Endodermal cell (in vitro differentiated cells): ENCODE measurements around the gene WNT7B. TPM values are rescaled to one million over a fixed set of nuclear protein-coding genes. Genes with fewer than 3 reads are reported as not detected.

Experiments used
- DNase-seq: peaks from one replicate; pipeline ENCODE4 v3.0.0-alpha.2; 2017
- H3K27ac ChIP-seq: 2 replicates; pipeline ENCODE4 v1.5.1; 2013; ENCODE audit warnings: mild to moderate bottlenecking, low read depth, low read length, moderate library complexity
- H3K27me3 ChIP-seq: 2 replicates; pipeline ENCODE4 v1.6.1; 2013; ENCODE audit warnings: mild to moderate bottlenecking, low read length, moderate library complexity; ENCODE audit not compliant: insufficient read depth, control insufficient read depth, poor library complexity, severe bottlenecking
- H3K36me3 ChIP-seq: 2 replicates; pipeline ENCODE4 v1.7.0; 2013; ENCODE audit warnings: mild to moderate bottlenecking, low read length, moderate library complexity; ENCODE audit not compliant: control insufficient read depth, insufficient read depth
- H3K4me1 ChIP-seq: one replicate; pipeline ENCODE4 v1.7.0; 2013; ENCODE audit warnings: low read length; ENCODE audit not compliant: control insufficient read depth, insufficient read depth
- H3K4me3 ChIP-seq: 2 replicates; pipeline ENCODE4 v1.5.1; 2013; ENCODE audit warnings: mild to moderate bottlenecking, low read length, moderate library complexity
- H3K9ac ChIP-seq: 2 replicates; pipeline ENCODE4 v1.6.1; 2013; ENCODE audit warnings: mild to moderate bottlenecking, low read length, moderate library complexity; ENCODE audit not compliant: poor library complexity, severe bottlenecking; ENCODE audit errors: extremely low read depth
- H3K9me3 ChIP-seq: 2 replicates; pipeline ENCODE4 v1.6.1; 2013; ENCODE audit warnings: mild to moderate bottlenecking, low read length, moderate library complexity; ENCODE audit not compliant: control insufficient read depth
- H3K27ac Mint-ChIP-seq: 2 replicates; pipeline ENCODE4 v1.8.0; 2020; ENCODE audit warnings: mixed read lengths
- H3K27me3 Mint-ChIP-seq: 2 replicates; pipeline ENCODE4 v1.8.0; 2021; ENCODE audit warnings: mild to moderate bottlenecking, mixed read lengths; ENCODE audit not compliant: insufficient read depth
- H3K36me3 Mint-ChIP-seq: 2 replicates; pipeline ENCODE4 v1.8.0; 2020; ENCODE audit warnings: low read depth, mixed read lengths
- H3K4me1 Mint-ChIP-seq: 2 replicates; pipeline ENCODE4 v1.8.0; 2020; ENCODE audit warnings: mixed read lengths
- H3K4me3 Mint-ChIP-seq: 2 replicates; pipeline ENCODE4 v1.8.0; 2020; ENCODE audit warnings: mild to moderate bottlenecking, moderate library complexity, mixed read lengths
- H3K9me3 Mint-ChIP-seq: 2 replicates; pipeline ENCODE4 v1.8.0; 2020; ENCODE audit warnings: mild to moderate bottlenecking, mixed read lengths
- WGBS, 2 experiments: methylation state at CpG; one replicate each; pipeline versions ENCODE4 v1.1.5 to v1.1.7; 2013; ENCODE audit warnings: missing lambda C conversion rate in 2 of 2, mixed read lengths in 1 of 2; ENCODE audit not compliant: insufficient coverage in 1 of 2, insufficient read length in 1 of 2; 5-methylcytosine and 5-hydroxymethylcytosine counted together
- total RNA-seq, 2 donors: library from RNA; stranded (reverse); fragmentation: NEBNext Ultra II Directional in 1 of 2; extraction: Animal tissue kit (Norgen Biotek cat#: 25700) in 1 of 2; gene quantifications; 2 replicates in 1 of 2; 3 replicates in 1 of 2; pipeline ENCODE4 v1.2.1, GENCODE V29; 2021
- TF ChIP-seq, protein P1 (sequence below): fragments of 200-600 bp; sonication (generic); conservative IDR thresholded peaks from 2 replicates; pipeline ENCODE4 v1.5.0; 2021; ENCODE audit warnings: antibody characterized with exemption, mild to moderate bottlenecking

Gene WNT7B
- total RNA-seq, 2 donors from 2014 or later = not detected

DNA sequence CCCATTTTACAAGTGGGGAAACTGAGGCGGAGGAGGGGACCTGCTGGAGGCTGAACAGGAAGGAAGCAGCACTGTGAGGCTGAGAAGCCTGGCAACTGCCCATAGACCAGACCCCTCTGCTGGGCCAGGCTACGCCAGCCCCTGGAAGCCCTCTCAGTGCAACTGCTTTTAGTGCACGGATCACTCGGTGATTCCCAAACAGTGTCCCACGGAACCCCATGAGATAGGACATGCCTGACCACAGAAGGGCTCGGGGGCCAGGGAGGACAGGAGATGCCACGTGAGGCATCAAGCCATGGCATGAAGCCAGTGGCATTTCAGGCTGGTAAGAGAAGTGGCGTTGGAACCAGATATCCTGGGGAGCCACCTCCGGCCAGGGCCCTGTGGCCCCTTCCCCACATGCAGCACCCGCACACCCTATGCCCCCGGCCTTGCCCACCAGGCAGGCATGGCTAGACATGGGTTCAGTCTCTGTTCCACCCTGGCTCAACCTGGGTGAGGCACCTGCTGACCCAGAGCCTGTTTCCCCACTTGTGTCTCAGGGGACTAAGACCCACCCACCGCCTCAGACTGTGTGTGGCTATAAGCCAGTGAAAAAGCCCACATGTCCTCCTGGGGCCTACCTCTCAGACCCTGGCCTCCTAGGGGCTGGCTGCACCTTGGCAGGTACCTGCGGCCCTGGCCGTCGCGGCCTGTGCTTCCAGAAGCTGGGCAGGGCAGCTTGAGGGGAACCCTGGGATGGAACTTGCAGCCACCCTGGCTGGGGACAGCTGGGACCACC, 84.1 kb downstream of the WNT7B start:
- TF ChIP-seq, protein P1, sequence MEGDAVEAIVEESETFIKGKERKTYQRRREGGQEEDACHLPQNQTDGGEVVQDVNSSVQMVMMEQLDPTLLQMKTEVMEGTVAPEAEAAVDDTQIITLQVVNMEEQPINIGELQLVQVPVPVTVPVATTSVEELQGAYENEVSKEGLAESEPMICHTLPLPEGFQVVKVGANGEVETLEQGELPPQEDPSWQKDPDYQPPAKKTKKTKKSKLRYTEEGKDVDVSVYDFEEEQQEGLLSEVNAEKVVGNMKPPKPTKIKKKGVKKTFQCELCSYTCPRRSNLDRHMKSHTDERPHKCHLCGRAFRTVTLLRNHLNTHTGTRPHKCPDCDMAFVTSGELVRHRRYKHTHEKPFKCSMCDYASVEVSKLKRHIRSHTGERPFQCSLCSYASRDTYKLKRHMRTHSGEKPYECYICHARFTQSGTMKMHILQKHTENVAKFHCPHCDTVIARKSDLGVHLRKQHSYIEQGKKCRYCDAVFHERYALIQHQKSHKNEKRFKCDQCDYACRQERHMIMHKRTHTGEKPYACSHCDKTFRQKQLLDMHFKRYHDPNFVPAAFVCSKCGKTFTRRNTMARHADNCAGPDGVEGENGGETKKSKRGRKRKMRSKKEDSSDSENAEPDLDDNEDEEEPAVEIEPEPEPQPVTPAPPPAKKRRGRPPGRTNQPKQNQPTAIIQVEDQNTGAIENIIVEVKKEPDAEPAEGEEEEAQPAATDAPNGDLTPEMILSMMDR = no peak
- Mint-ChIP-seq H3K27me3 (no peaks in the 10 kb centered on the region), H3K27ac (no peak overlapping the region), H3K4me3 (no peak overlapping the region), H3K4me1 (no peaks in the 10 kb centered on the region), H3K9me3 (no peaks in the 10 kb centered on the region), H3K36me3 (no peaks in the 10 kb centered on the region)
- no peak overlapping the region for H3K27ac ChIP-seq
- H3K9ac ChIP-seq = no peak overlapping the region
- H3K9me3 ChIP-seq = no peaks in the 10 kb centered on the region
- no peak overlapping the region for H3K4me3 ChIP-seq
- peak; percentile 37 for DNase-seq
- no peaks in the 10 kb centered on the region for H3K36me3 ChIP-seq
- 91 to 92% methylated on average over 13 to 16 of the region's 16 CpGs for WGBS, 2 experiments
- no peaks in the 10 kb centered on the region for H3K4me1 ChIP-seq
- no peaks in the 10 kb centered on the region for H3K27me3 ChIP-seq

DNA sequence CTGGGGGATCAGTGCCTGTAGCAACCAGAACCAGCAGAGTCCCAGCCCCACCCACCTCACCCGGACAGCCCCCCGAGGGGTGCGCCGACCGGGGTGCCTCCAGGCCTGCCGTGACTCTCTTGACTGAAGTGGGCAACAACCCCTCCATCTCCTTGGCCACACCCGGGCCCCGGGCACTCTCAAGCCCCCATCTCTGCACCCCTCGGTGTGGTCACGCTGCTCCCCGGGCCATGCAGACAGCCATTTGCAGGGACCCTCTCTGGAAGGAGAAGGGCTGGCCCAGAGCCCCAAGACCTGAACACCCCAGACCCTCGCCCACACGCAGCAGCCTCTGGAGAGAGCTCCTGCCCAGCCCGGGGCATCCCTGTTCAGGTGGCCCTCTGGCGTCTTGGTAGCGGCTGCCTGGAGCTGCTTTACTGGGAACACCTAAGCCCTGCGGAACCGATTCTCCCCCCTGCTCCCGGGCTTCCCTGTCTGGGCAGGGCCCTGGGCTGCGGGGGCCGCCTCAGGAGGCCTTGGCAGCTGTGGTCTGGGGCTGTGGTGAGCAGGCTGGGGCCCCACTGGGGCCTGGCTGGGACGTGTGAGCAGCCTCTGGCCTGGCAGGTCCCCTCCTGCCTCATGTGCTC, 84.9 kb downstream of the WNT7B start:
- no peaks in the 10 kb centered on the region for H3K27me3 Mint-ChIP-seq

DNA sequence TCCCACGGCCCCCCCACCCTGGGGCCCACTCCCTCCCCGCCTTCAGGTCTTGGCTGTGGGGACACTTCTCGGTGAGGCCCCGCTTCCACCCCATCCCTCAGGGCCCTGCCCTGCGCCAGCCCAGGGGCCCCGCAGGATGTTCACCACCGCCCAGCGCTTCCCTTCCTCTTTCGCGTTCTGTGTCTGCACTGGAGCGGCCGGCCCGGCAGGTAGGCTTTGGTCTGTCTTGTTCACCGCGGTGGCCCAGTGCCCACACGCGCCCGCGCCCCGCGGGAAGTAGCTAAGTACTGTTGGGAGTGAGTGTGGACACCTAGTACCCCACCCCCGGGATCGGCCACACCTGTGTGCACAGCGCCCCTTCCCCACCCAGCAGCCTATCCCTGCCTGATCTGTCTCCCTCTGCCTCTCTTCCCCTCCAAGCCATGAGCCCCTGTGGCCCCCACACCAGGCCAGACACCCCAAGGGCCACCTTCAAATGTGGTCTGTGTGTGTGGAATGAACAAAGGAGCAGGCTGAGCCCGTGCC, 85.4 kb downstream of the WNT7B start:
- WGBS, 2 experiments = 90 to 92% methylated on average over 4 to 25 of the region's 25 CpGs
- Histone ChIP-seq H3K9me3 (no peaks in the 10 kb centered on the region), H3K36me3 (no peaks in the 10 kb centered on the region), H3K4me3 (no peak overlapping the region), H3K4me1 (no peaks in the 10 kb centered on the region), H3K9ac (no peak overlapping the region), H3K27ac (no peak overlapping the region), H3K27me3 (no peaks in the 10 kb centered on the region)
- H3K27me3 Mint-ChIP-seq = no peaks in the 10 kb centered on the region
- H3K9me3 Mint-ChIP-seq = no peaks in the 10 kb centered on the region
- TF ChIP-seq, protein P1 = no peak
- peak; percentile 45 for DNase-seq
- H3K36me3 Mint-ChIP-seq = no peaks in the 10 kb centered on the region
- H3K4me1 Mint-ChIP-seq = no peaks in the 10 kb centered on the region
- H3K4me3 Mint-ChIP-seq = no peak overlapping the region
- H3K27ac Mint-ChIP-seq = no peak overlapping the region

More for the DNA sequence above, 84.9 kb downstream of the WNT7B start:
- Mint-ChIP-seq H3K9me3 (no peaks in the 10 kb centered on the region), H3K36me3 (no peaks in the 10 kb centered on the region), H3K4me3 (no peak overlapping the region), H3K27ac (no peak overlapping the region), H3K4me1 (no peaks in the 10 kb centered on the region)
- WGBS, 2 experiments = 89 to 97% methylated on average over 6 to 22 of the region's 22 CpGs
- Histone ChIP-seq H3K4me1 (no peaks in the 10 kb centered on the region), H3K36me3 (no peaks in the 10 kb centered on the region), H3K4me3 (no peak overlapping the region), H3K9me3 (no peaks in the 10 kb centered on the region), H3K9ac (no peak overlapping the region), H3K27me3 (no peaks in the 10 kb centered on the region), H3K27ac (no peak overlapping the region)
- TF ChIP-seq, protein P1 = no peak
- peak; percentile 48 for DNase-seq
